GM18526 (cell line): ENCODE data around the gene TMEM92.

Source experiments
- POLR2A ChIP-seq: IDR thresholded peaks from 3 replicates; pipeline ENCODE4 v1.6.1; 2011; ENCODE audit not compliant: insufficient read length; ENCODE audit errors: extremely low read depth

TMEM92 gene

GRCh38 chr17:50258647-50259476 is 15.4 kb upstream of the TMEM92 start:
- TF ChIP-seq POLR2A, result no peak

- TF ChIP-seq POLR2A, result no peak
Measured at GRCh38 chr17:50259477-50260324, 14.6 kb upstream of the TMEM92 start.

GRCh38 chr17:50260501-50260911 is 13.8 kb upstream of the TMEM92 start:
- no peak for TF ChIP-seq POLR2A

DNA sequence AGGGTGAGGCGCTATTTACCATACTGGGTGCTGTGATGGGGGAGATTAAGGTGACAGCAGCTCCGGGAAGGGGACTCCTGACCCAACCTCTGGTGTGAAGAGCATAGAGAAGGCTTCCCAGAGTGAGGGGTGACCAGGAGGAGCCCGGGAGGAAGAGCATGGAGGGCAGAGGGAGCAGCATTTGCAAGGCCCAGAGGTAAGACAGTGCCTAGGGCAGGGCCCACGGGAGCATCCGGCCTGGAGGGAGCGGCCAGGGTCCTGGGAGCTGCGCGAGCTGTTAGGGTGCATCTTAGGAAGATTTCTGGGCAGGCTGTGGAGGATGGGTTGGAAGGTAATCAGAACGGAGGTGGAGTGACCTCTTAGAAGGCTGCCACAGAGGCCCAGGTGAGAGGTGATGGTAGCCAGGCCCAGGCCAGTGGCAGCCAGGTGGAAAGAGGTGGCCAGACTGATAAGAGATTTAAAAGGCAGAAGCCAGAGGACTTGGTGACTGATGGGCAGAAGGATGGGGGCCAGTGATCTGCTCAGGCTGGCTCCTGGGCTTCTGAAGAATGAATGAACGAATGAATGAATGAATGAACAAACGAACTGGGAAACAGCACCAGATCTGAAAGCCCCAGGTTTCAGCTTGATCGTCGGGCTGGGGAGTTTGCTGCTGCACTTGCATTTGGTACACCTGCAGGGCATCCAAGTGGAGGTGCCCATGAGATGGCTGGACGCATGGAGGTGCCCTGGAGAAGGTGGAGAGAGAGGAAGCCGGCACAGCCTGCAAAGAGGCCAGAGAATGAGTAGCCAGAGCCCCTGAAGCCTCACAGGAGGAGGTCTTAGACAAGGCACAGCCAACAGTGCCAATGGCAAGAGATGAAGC is 13.0 kb upstream of the TMEM92 start:
- no peak for TF ChIP-seq POLR2A

DNA sequence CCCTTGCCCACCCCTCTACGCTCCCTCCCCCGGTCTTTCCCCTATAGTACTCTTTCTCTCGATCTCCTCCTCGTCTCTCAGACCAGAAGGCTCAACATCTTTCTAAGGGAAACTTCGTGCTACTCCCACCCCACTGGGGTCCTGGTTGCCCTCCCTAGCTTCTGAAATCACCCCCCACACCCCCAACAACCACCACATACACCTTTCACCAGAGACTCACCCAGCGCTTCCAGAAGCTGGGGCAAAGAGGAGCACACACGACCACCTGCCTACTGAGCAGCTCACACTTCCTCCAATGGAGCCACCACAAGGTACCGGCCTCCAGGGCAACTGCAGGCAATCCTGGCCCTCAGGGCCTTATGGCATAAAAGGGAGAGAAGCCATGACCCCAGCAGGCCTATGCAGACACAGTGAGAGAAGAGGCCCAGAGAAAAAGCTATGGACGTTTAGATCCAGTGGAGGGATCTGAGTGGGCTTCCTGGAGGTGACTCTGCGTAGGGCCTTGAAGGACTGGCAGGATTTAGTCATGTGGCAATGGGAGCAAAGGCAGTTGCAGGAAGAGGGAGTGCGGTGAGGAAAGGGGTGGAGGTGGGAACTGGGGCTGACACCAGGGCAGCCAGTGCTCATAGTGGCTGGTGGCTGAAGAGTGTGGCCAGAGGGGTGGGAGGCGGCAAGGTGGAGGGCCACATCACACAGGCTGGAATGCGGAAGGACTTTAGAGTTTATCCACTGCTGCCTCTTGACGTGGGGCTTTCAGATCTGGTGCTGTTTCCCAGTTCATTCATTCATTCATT is 12.1 kb upstream of the TMEM92 start:
- TF ChIP-seq POLR2A, result no peak

- no peak for TF ChIP-seq POLR2A
Measured at GRCh38 chr17:50263331-50264262, 10.7 kb upstream of the TMEM92 start.

DNA sequence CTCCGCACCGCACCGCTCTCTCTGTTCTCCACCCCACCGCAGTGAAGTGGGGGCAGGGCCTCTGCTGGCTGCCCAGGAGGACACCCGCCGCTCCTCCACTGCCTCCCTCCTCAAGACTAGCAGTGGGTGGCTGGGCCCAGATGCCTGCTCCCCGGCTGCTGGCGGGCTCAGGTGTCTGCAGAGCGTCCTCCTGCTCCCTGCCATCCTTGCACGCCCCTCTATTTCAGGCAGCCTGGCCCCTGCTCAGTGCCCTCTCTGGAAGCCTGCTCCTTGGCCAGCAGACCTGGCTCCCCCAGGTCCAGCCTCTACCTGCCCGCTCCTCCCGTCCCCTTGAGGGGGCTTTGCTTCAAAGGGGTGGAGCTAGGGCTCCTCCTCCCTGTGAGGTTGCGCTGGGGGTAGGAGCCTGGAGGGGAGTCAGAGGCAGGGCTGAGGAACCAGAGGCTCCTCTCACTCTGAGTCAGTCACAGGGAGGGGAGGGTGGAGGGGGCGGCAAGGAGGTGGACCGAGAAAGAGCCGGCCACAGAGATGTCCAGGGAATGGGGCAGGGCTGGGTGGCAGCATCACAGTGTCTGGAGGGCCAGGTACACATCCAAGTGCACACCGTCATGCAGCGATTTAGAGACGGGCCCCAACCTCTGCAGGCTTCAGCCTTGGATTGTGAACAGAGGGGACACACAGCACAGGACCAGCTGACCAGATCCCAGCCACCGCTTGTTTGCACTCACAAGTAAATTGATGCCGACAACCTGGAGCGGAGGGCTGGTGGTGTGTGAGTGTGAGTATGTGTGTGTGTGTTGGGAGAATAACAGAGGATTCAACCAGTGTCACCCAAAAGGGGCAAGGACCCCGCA is 9.8 kb upstream of the TMEM92 start:
- TF ChIP-seq POLR2A, result no peak

- no peak for TF ChIP-seq POLR2A
Measured at GRCh38 chr17:50265212-50265611, 9.1 kb upstream of the TMEM92 start.

GRCh38 chr17:50265690-50266315 is 8.5 kb upstream of the TMEM92 start:
- no peak for TF ChIP-seq POLR2A

GRCh38 chr17:50266384-50267073 is 7.7 kb upstream of the TMEM92 start:
- no peak for TF ChIP-seq POLR2A

- TF ChIP-seq POLR2A, result no peak
Measured at GRCh38 chr17:50267074-50267841, 7.0 kb upstream of the TMEM92 start.
